ENCODE measurements around the gene WNT4.
A peak's percentile ranks its signal among the peaks of the same experiment; 100 is the strongest.

The WNT4 gene

GRCh38 chr1:22107126-22107525 is 35.8 kb downstream of the WNT4 start:
- DNase-seq: no peak

- peak; percentile 65 for DNase-seq
Measured at GRCh38 chr1:22105611-22106207, 37.2 kb downstream of the WNT4 start.

GRCh38 chr1:22104865-22105437 is 37.9 kb downstream of the WNT4 start:
- DNase-seq: peak; percentile 67

- DNase-seq: no peak
Measured at GRCh38 chr1:22104094-22104493, 38.8 kb downstream of the WNT4 start.

GRCh38 chr1:22102746-22103145 is 40.2 kb downstream of the WNT4 start:
- no peak for DNase-seq

DNA sequence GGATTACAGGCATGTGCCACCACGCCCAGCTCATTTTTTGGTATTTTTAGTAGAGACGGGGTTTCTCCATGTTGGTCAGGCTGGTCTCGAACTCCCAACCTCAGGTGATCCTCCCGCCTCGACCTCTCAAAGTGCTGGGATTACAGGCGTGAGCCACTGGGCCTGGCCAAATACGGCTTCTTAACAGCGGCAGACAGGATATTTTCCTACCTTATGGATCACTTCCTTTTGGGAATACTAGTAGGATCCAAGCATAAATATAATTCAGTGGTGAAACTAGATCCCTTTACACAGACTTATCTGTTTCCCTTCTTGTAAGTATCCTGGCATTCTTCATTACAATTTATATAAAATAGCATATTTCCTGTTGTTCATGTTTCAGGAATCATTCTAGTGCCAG is 40.9 kb downstream of the WNT4 start:
- DNase-seq: no peak

GRCh38 chr1:22101199-22101598 is 41.7 kb downstream of the WNT4 start:
- DNase-seq: no peak

DNA sequence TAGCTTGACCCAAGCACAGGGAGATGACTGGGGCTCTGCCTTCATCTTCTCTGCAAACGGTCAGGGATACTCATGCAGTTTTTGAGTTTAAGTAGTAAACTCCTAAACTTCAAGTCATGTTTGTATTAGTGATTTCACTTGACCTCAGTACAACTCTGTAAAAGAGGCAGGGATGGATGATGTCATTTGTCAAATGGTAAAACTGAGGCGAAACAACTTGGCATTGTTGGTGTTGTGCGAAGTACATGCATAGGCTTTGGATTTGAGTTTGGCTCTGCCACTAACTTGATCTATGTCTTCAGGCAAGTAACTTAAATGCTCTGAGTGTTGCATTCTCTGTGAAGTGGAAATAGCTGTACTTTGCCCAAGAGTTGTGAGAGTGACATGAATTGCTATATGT is 42.7 kb downstream of the WNT4 start:
- DNase-seq: no peak

GRCh38 chr1:22098752-22099151 is 44.1 kb downstream of the WNT4 start:
- DNase-seq: no peak

DNA sequence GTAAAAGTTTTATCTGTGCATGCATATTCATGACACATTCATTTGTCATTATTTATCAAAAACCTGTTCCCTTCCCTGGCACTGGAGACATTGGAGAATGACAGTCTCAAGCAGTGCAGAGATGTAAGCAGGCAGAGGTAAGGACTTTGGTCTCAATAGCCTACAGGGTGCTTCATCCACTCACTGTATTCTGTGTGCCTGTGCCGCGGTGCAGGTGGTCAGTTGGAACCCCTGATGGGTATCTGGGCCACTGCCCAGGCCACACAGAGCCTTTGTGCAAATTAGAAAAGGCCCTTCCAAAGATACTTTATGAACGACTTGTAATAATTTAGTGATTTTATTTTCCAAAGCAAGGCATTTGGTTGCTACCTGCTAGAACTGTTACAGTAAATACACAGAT is 46.4 kb downstream of the WNT4 start:
- DNase-seq: no peak

DNA sequence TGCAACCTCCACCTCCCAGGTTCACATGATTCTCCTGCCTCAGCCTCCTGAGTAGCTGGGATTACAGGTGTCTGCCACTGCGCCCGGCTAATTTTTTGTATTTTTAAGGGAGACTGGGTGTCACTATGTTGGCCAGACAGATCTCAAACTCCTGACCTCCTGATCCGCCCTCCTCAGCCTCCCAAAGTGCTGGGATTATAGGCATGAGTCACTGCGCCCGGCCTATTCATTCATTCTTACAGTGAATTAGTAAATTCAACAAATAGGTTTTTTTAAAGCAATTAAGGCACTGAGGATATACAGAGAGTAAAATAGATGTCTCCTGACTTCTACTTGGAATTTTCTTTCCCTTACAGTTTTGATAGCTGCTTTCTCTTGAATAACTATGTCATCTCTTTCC is 46.9 kb downstream of the WNT4 start:
- no peak for DNase-seq

DNA sequence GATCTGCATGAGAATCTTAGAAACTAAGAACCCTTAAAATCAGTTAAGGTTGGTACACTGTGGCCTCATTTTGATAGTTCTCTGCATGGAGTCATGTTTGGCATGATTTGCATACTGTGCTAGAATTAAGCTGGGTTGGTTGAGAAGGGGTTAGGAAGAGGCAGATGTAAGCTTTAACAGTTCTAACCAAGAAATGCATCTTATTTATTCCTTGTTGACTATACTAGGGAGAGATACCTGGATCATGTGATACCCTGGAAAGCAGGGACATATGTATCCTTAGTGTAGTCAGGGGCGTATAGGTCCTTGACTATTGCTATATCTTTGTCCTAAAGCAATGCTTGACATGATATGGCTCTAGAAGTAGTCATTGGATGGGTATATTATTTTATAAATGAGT is 49.4 kb downstream of the WNT4 start:
- no peak for DNase-seq

DNA sequence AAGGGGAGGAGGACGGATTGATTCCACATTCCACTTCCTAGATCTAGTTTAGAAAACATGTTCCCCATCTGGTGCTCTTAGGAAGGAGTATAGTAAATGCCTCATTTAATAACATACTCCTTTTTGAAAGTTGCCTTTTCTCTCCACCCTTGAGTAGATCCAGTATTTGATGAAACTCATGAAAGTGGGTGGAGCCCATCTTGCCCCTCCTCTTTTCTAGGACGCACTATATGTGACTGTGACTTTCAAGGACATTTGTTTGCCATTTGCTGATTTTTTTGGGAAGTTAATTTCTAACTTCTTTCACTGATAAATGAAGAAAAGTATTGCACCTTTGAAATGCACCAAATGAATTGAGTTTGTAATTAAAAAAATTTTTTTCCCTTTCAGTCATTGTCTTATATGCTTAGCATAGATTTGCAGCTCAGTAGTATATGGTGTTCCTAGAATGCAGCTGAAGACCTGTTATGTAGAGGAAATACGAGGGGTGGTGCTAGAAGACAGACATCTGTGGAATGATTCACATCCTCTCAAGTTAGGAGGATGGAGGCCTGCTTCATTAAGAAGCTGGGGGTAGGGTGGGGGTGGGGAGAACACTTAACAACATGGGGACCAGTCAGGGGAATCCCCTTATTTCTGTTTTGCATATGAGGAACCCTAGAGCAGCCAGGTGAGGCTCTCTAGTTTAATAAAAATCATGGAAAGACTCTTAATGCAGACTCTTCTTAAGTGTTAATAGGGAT is 50.7 kb downstream of the WNT4 start:
- DNase-seq: peak; percentile 56

DNA sequence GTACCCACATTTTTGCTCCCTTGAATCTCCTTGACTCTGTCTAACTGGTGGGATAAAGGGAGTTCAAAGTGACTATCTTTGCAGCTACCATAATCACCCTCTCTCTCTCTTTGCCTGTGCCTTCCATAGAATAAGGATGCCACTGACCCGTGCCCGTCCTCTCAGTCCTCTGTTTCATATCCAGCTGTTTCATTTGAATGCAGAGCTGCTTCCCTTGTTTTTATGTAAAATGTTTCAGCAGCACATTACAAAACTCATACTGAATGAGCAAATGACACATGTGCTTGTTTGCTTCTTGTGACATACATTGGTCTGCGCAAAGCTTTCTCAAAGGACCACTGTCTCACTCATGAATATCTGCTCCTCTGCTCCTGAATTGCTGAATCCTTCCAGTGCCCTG is 52.0 kb downstream of the WNT4 start:
- DNase-seq: no peak

DNA sequence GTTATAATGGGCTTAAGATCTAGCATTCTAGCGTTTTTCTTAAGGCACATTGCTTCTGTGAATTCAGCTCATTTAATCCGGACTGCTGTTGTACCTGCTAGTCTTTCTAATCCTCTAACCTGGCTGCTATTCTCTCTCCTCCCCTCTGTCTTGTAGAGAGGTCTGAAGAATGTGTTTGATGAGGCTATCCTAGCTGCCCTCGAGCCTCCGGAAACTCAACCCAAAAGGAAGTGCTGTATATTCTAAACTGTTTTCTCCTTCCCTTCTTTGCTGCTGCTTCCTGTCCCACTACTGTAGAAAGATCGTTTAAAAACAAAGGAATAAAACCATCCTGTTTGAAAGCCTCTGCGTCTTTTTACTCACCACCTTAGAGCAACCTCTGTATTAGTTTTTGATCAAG is 53.1 kb downstream of the WNT4 start:
- DNase-seq: peak; percentile 27

- no peak for DNase-seq
Measured at GRCh38 chr1:22089134-22089571, 53.7 kb downstream of the WNT4 start.

DNA sequence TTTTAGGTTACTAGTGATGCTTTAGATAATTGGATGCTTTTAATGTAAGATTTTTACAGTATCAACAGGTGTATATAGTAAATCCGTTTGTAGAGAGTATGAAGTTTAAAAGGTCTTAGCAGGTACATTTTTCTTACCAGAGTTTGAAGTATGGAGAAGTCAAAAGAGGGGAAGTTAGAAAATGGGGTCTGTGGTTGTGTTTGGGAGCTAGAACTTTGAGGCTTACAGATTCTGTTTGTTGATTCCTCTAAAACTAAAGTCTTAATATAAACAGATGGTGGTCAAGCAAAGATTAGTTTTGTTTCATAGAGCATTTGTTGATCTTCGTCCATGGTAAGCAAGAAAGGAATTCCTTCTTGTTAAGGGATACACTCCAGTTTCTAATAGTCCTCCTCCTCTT is 54.6 kb downstream of the WNT4 start:
- DNase-seq: no peak

GRCh38 chr1:22080191-22080590 is 62.7 kb downstream of the WNT4 start:
- no peak for DNase-seq

- DNase-seq: no peak
Measured at GRCh38 chr1:22078133-22078532, 64.8 kb downstream of the WNT4 start.

DNA sequence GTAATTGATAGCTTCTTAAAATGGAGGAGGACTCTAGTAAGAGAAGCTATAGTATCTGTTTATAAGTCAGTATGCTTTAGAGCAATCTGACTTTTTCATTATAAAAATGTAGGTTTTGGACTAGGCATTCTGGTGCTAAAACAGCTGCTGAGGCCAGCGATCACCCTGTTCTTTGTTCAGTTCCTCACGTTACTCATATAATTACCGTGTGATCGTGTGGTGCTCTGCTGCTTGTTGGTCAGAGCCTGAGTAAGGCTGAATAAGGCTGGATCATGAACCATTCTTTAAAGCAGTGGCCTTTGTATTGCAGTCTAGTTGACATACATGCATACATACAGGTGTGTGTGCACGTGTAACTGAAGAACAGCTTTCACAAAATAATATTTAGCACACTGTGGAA is 65.2 kb downstream of the WNT4 start:
- no peak for DNase-seq

DNA sequence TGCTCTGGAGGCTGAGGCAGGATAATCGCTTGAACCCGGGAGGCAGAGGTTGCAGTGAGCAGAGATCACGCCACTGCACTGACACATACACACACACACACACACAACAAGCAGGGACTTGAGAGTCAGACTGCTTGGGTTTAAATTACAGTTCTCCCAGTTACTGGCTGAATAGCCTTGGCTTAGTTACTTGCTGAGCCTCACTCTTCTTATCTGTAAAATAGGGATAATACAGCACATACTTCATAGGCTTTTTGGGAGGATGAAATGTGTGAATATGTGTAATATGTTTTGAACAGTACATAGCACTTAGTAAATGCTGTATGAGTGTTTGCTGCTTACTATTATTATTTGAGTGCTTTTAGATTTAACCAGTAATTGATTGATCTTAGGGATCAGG is 66.6 kb downstream of the WNT4 start:
- no peak for DNase-seq

DNA sequence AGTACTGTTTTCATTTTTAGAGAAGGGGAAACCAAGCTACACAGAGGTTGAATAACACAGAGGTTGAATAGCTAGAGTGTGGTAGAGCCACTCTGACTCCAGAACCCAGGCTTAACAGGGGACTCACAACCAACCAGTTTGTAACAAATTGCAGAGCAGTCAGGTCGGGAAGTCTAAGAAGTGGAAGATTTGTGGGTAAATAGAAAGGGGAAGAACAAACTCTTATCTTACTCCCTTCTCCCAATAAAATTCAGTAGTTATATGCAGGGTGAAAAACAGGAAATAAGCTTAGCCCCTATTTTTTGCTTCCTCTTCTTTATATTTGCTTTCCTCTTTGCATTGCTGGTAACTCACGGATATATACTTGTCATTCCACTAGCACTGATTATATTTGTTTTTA is 67.2 kb downstream of the WNT4 start:
- no peak for DNase-seq

DNA sequence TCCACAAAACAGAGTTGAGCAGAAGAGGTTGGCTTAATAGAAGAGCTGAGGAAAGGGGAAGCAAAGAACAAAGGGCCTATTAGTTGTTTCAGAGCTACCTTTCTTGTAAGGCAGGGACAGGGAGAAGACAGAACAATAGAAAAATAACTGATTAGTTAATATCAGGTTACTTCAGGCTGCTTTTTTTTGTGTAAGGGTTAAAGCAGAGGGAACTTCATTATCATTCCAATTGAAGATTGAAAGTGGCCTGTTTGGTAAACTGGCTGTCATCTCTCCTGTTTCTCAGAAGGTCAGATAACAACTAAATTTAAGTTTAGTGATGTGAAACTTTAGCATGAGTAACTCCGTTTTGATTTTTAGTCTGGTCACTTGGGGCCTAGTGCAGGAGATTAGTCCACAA is 68.1 kb downstream of the WNT4 start:
- no peak for DNase-seq

- DNase-seq: no peak
Measured at GRCh38 chr1:22071511-22071910, 71.4 kb downstream of the WNT4 start.

Data from CD4-positive, alpha-beta T cell treated with Interleukin-10 for 1 hour (primary cell).